ENCODE measurements around the gene RANBP17. TPM values are rescaled to one million over a fixed set of nuclear protein-coding genes. Genes with fewer than 3 reads are reported as not detected.

RANBP17 gene
- polyA plus RNA-seq, 1 donor from 2014 or later = 25.5 TPM

Small RNAs within 50 kb of the gene (small RNA-seq; reads per million reads assigned to genes)
- 0 reads per million in 3 experiments for gene AC091980.1

Other genes starting within 250 kb of the RANBP17 start
- not detected in 2 replicates for gene GABRP, start 78.3 kb upstream of the RANBP17 start, polyA plus RNA-seq